Suprapubic skin (tissue), 4 donors: ENCODE data around the gene MINDY4. TPM values are rescaled to one million over a fixed set of nuclear protein-coding genes. Genes with fewer than 3 reads are reported as not detected.

Source experiments
- DNase-seq, 2 donors: peaks; one replicate each; pipeline ENCODE4 v3.0.0-alpha.2; 2019; ENCODE audit warnings: low spot score in 2 of 2
- H3K27ac ChIP-seq: fragments of 200-600 bp; sonication (generic); one replicate; pipeline ENCODE4 v1.5.1; 2019
- H3K27me3 ChIP-seq: fragments of 200-600 bp; sonication (generic); one replicate; pipeline ENCODE4 v1.5.1; 2019
- H3K36me3 ChIP-seq: fragments of 200-600 bp; sonication (generic); one replicate; pipeline ENCODE4 v1.5.1; 2019
- H3K4me1 ChIP-seq: fragments of 200-600 bp; sonication (generic); one replicate; pipeline ENCODE4 v1.5.1; 2019
- H3K4me3 ChIP-seq: fragments of 200-600 bp; sonication (generic); one replicate; pipeline ENCODE4 v1.5.1; 2019; ENCODE audit warnings: mild to moderate bottlenecking
- H3K9me3 ChIP-seq: fragments of 200-600 bp; sonication (generic); one replicate; pipeline ENCODE4 v1.5.1; 2019
- CTCF ChIP-seq, 2 donors: fragments of 200-600 bp in 1 of 2; fragments of 450-650 bp in 1 of 2; sonication (generic) in 1 of 2; IDR thresholded peaks; one replicate each; pipeline ENCODE4 v1.5.1; 2016 to 2019; ENCODE audit warnings: antibody characterized with exemption in 2 of 2, mild to moderate bottlenecking in 1 of 2, moderate library complexity in 1 of 2
- EP300 ChIP-seq: sonication (generic); formaldehyde crosslinking; IDR thresholded peaks from one replicate; pipeline ENCODE4 v1.6.1; 2017; ENCODE audit warnings: antibody characterized with exemption
- POLR2A ChIP-seq, 2 donors: fragments of 450-650 bp; IDR thresholded peaks; one replicate each; pipeline ENCODE4 v1.6.1; 2017; ENCODE audit warnings: antibody characterized with exemption in 2 of 2, mild to moderate bottlenecking in 2 of 2, moderate library complexity in 2 of 2
- POLR2AphosphoS5 ChIP-seq, 3 donors: sonication (generic); formaldehyde crosslinking; IDR thresholded peaks; one replicate each; pipeline ENCODE4 v1.6.1; 2017; ENCODE audit warnings: antibody characterized with exemption in 3 of 3
- WGBS: methylation state at CpG from one replicate; pipeline ENCODE4 v1.1.5; 2018; 5-methylcytosine and 5-hydroxymethylcytosine counted together
- total RNA-seq, 4 donors: library from RNA; depleted of rRNA; stranded (reverse); fragments of >200 nt; gene quantifications; one replicate each; pipeline ENCODE4 v1.1.0, GENCODE V29; 2016

The MINDY4 gene
- total RNA-seq, 4 donors from 2014 or later: 4.6 to 10.5 (median 6.1) TPM

- Histone ChIP-seq H3K27me3 (no peaks in the 10 kb centered on the region), H3K36me3 (no peaks in the 10 kb centered on the region), H3K9me3 (no peaks in the 10 kb centered on the region), H3K27ac (no peak overlapping the region), H3K4me1 (peaks cover 29% of the 10 kb centered on the region), H3K4me3 (no peak overlapping the region)
- WGBS: 53% methylated on average over 7 of the region's 7 CpGs
- TF ChIP-seq CTCF (IDR thresholded peaks at IDR 0.05) (no peak), POLR2AphosphoS5 (IDR thresholded peaks at IDR 0.05) (peak in 1 of 3 donors; percentile 15)
- DNase-seq: no peak
Observed at GRCh38 chr7:30886608-30887011, 115.4 kb downstream of the MINDY4 start.

- no peaks in the 10 kb centered on the region for H3K27me3 ChIP-seq
- H3K9me3 ChIP-seq: no peaks in the 10 kb centered on the region
- DNase-seq: no peak
- 57% methylated on average over 6 of the region's 10 CpGs for WGBS
- no peaks in the 10 kb centered on the region for H3K36me3 ChIP-seq
- no peak overlapping the region for H3K4me3 ChIP-seq
- TF ChIP-seq POLR2A (IDR thresholded peaks at IDR 0.05): no peak
- TF ChIP-seq POLR2AphosphoS5 (IDR thresholded peaks at IDR 0.05): no peak
- no peak for TF ChIP-seq EP300
- TF ChIP-seq CTCF (IDR thresholded peaks at IDR 0.05): no peak
- no peak overlapping the region for H3K27ac ChIP-seq
- H3K4me1 ChIP-seq: peaks cover 29% of the 10 kb centered on the region
Observed at GRCh38 chr7:30887464-30887872, 116.3 kb downstream of the MINDY4 start.

GRCh38 chr7:30888747-30889146, 117.5 kb downstream of the MINDY4 start:
- WGBS: 30% methylated on average over 3 of the region's 3 CpGs
- no peaks in the 10 kb centered on the region for H3K9me3 ChIP-seq
- no peak for TF ChIP-seq POLR2A (IDR thresholded peaks at IDR 0.05)
- TF ChIP-seq POLR2AphosphoS5 (IDR thresholded peaks at IDR 0.05): no peak
- TF ChIP-seq EP300: no peak
- no peak for DNase-seq
- no peak overlapping the region for H3K4me3 ChIP-seq
- no peaks in the 10 kb centered on the region for H3K27me3 ChIP-seq
- peaks cover 29% of the 10 kb centered on the region for H3K4me1 ChIP-seq
- no peak overlapping the region for H3K27ac ChIP-seq
- H3K36me3 ChIP-seq: no peaks in the 10 kb centered on the region

GRCh38 chr7:30890226-30890625, 119.0 kb downstream of the MINDY4 start:
- TF ChIP-seq CTCF (IDR thresholded peaks at IDR 0.05) (no peak), POLR2AphosphoS5 (IDR thresholded peaks at IDR 0.05) (no peak), EP300 (no peak), POLR2A (IDR thresholded peaks at IDR 0.05) (no peak)
- WGBS: 94% methylated on average over 7 of the region's 7 CpGs
- Histone ChIP-seq H3K36me3 (no peaks in the 10 kb centered on the region), H3K4me1 (peaks cover 29% of the 10 kb centered on the region), H3K27me3 (no peaks in the 10 kb centered on the region), H3K4me3 (no peak overlapping the region), H3K27ac (no peak overlapping the region), H3K9me3 (no peaks in the 10 kb centered on the region)
- no peak for DNase-seq

- WGBS: 61% methylated on average over 6 of the region's 6 CpGs
- Histone ChIP-seq H3K9me3 (no peaks in the 10 kb centered on the region), H3K27ac (no peak overlapping the region), H3K36me3 (no peaks in the 10 kb centered on the region), H3K27me3 (no peaks in the 10 kb centered on the region), H3K4me3 (no peak overlapping the region), H3K4me1 (peaks cover 21% of the 10 kb centered on the region)
- TF ChIP-seq EP300 (no peak), CTCF (IDR thresholded peaks at IDR 0.05) (no peak), POLR2A (IDR thresholded peaks at IDR 0.05) (no peak), POLR2AphosphoS5 (IDR thresholded peaks at IDR 0.05) (no peak)
- DNase-seq: no peak
Observed at GRCh38 chr7:30893357-30893756, 122.1 kb downstream of the MINDY4 start.

GRCh38 chr7:30894009-30894408, 122.8 kb downstream of the MINDY4 start:
- H3K27me3 ChIP-seq: no peaks in the 10 kb centered on the region
- no peaks in the 10 kb centered on the region for H3K36me3 ChIP-seq
- H3K4me1 ChIP-seq: peaks cover 17% of the 10 kb centered on the region
- 89% methylated on average over 1 of the region's 1 CpG for WGBS
- H3K27ac ChIP-seq: peak overlapping the region; percentile 10
- no peaks in the 10 kb centered on the region for H3K9me3 ChIP-seq
- no peak for DNase-seq
- TF ChIP-seq CTCF (IDR thresholded peaks at IDR 0.05) (no peak), EP300 (no peak), POLR2A (IDR thresholded peaks at IDR 0.05) (no peak), POLR2AphosphoS5 (IDR thresholded peaks at IDR 0.05) (no peak)
- H3K4me3 ChIP-seq: no peak overlapping the region
